GM19395 (cell line): Measurements from ENCODE around the gene SLC45A1.

Experiments
- ATAC-seq: cut with Tn5 transposase; IDR thresholded peaks from one replicate; pipeline ENCODE4 v1.9.1; 2021; ENCODE audit warnings: mild to moderate bottlenecking, moderate library complexity; ENCODE audit not compliant: unreplicated experiment

The SLC45A1 gene

GRCh38 chr1:8307628-8308027, 10.3 kb upstream of the SLC45A1 start:
- ATAC-seq: no peak

GRCh38 chr1:8311068-8311718, 6.7 kb upstream of the SLC45A1 start:
- no peak for ATAC-seq

- ATAC-seq: no peak
Observed at GRCh38 chr1:8312235-8313218, 5.4 kb upstream of the SLC45A1 start.

- ATAC-seq: no peak
Observed at GRCh38 chr1:8313231-8313630, 4.7 kb upstream of the SLC45A1 start.

GRCh38 chr1:8314346-8315280, 3.3 kb upstream of the SLC45A1 start:
- no peak for ATAC-seq

GRCh38 chr1:8315573-8316475, 2.1 kb upstream of the SLC45A1 start:
- no peak for ATAC-seq

- ATAC-seq: no peak
Observed at GRCh38 chr1:8318436-8318835, 522 bp downstream of the SLC45A1 start.

- ATAC-seq: no peak
Observed at GRCh38 chr1:8321612-8322011, 3.7 kb downstream of the SLC45A1 start.

GRCh38 chr1:8323706-8324105, 5.8 kb downstream of the SLC45A1 start:
- no peak for ATAC-seq

GRCh38 chr1:8324176-8324810, 6.4 kb downstream of the SLC45A1 start:
- no peak for ATAC-seq

- no peak for ATAC-seq
Observed at GRCh38 chr1:8325771-8326170, 7.9 kb downstream of the SLC45A1 start.

- ATAC-seq: no peak
Observed at GRCh38 chr1:8326265-8326664, 8.4 kb downstream of the SLC45A1 start.

GRCh38 chr1:8328271-8328670, 10.4 kb downstream of the SLC45A1 start:
- no peak for ATAC-seq

GRCh38 chr1:8329439-8329838, 11.5 kb downstream of the SLC45A1 start:
- no peak for ATAC-seq

- ATAC-seq: no peak
Observed at GRCh38 chr1:8329858-8330257, 11.9 kb downstream of the SLC45A1 start.

- no peak for ATAC-seq
Observed at GRCh38 chr1:8330271-8331125, 12.6 kb downstream of the SLC45A1 start.

- ATAC-seq: no peak
Observed at GRCh38 chr1:8332806-8333205, 14.9 kb downstream of the SLC45A1 start.

GRCh38 chr1:8333246-8333987, 15.5 kb downstream of the SLC45A1 start:
- no peak for ATAC-seq
